Endothelial cell of umbilical vein (primary cell): ENCODE results near the gene AP3S2. TPM values are rescaled to one million over a fixed set of nuclear protein-coding genes. Genes with fewer than 3 reads are reported as not detected.

Source experiments
- BruUV-seq: library from RNA; stranded (reverse); fragments of 400-500 nt; replicated peaks from 2 replicates; lab custom pipeline; 2021; lab: Mats Ljungman, UMichigan
- CTCF ChIA-PET: fragments of 300-600, 350-600 bp; sonication (Branson Sonifier 250); formaldehyde crosslinking; loops from one replicate; lab custom pipeline; 2021; ENCODE audit warnings: antibody characterized with exemption, inconsistent platforms; lab: Charles Lee
- POLR2A ChIA-PET: fragments of 300-600, 350-600 bp; sonication (Branson Sonifier 250); formaldehyde crosslinking; loops from one replicate; lab custom pipeline; 2021; ENCODE audit warnings: antibody characterized with exemption, inconsistent platforms; lab: Charles Lee
- DNase-seq: peaks from one replicate; pipeline ENCODE4 v3.0.0-alpha.2; 2011; ENCODE audit warnings: low read depth, low spot score
- FAIRE-seq: peaks from 2 replicates; lab custom pipeline; 2011; peaks lifted over from hg19 to GRCh38; lab: Jason Lieb, UNC
- H2AFZ ChIP-seq: 2 replicates; pipeline ENCODE4 v1.6.0; 2012; ENCODE audit warnings: low read depth, low read length, control low read depth, inconsistent platforms
- H3K27ac ChIP-seq: 2 replicates; pipeline ENCODE4 v1.5.1; 2011; ENCODE audit warnings: low read depth, mild to moderate bottlenecking, control low read depth, low read length, moderate library complexity; ENCODE audit not compliant: insufficient read depth
- H3K27me3 ChIP-seq, 2 experiments: 2 replicates each; pipeline versions ENCODE4 v1.6.0 to v1.6.1; 2011; ENCODE audit warnings: low read length in 2 of 2, mixed read lengths in 1 of 2; ENCODE audit not compliant: control insufficient read depth in 2 of 2, insufficient read depth in 2 of 2
- H3K36me3 ChIP-seq, 2 experiments: 2 replicates in 1 of 2; 3 replicates in 1 of 2; pipeline ENCODE4 v1.5.1; 2011; ENCODE audit warnings: low read length in 2 of 2, mild to moderate bottlenecking in 1 of 2, moderate library complexity in 1 of 2; ENCODE audit not compliant: control insufficient read depth in 2 of 2, insufficient read depth in 2 of 2; ENCODE audit errors: extremely low read depth in 1 of 2
- H3K4me1 ChIP-seq: 3 replicates; pipeline ENCODE4 v1.5.1; 2011; ENCODE audit warnings: mild to moderate bottlenecking, low read length; ENCODE audit not compliant: control insufficient read depth, insufficient read depth; ENCODE audit errors: extremely low read depth
- H3K4me2 ChIP-seq: 2 replicates; pipeline ENCODE4 v1.6.1; 2011; ENCODE audit warnings: low read length, control low read depth, mixed read lengths; ENCODE audit not compliant: insufficient read depth
- H3K4me3 ChIP-seq, 3 experiments: fragments of 200-600 bp in 1 of 3; sonication (generic), shearing (Covaris generic) in 1 of 3; replicated peaks in 1 of 3; 2 replicates each; pipeline ENCODE4 v1.5.1; 2011 to 2016; ENCODE audit warnings: control low read depth in 3 of 3, low read length in 3 of 3, mild to moderate bottlenecking in 2 of 3, inconsistent platforms in 1 of 3, low read depth in 1 of 3, moderate library complexity in 1 of 3; ENCODE audit not compliant: insufficient read depth in 1 of 3
- H3K79me2 ChIP-seq: 2 replicates; pipeline ENCODE4 v1.6.0; 2012; ENCODE audit warnings: low read length, inconsistent platforms; ENCODE audit not compliant: control insufficient read depth, insufficient read depth
- H3K9ac ChIP-seq: replicated peaks from 2 replicates; pipeline ENCODE3; 2011; ENCODE audit warnings: low read length, control low read depth; ENCODE audit not compliant: insufficient read depth; ENCODE audit errors: extremely low read depth
- H3K9me1 ChIP-seq: replicated peaks from 3 replicates; pipeline ENCODE4 v1.6.0; 2011; ENCODE audit warnings: mild to moderate bottlenecking, low read length; ENCODE audit not compliant: control insufficient read depth, insufficient read depth; ENCODE audit errors: extremely low read depth
- H3K9me3 ChIP-seq: replicated peaks from 2 replicates; pipeline ENCODE4 v1.5.1; 2012; ENCODE audit warnings: low read length, inconsistent platforms; ENCODE audit not compliant: control insufficient read depth, insufficient read depth
- H4K20me1 ChIP-seq: replicated peaks from 2 replicates; pipeline ENCODE3; 2011; ENCODE audit warnings: mild to moderate bottlenecking, low read length; ENCODE audit not compliant: control insufficient read depth, insufficient read depth; ENCODE audit errors: extremely low read depth
- CTCF ChIP-seq, 2 donors: IDR thresholded peaks; 1 replicate in 1 of 2; 2 replicates in 1 of 2; pipeline ENCODE4 v1.5.1; 2011; ENCODE audit warnings: low read length in 2 of 2, mild to moderate bottlenecking in 2 of 2, moderate library complexity in 2 of 2, control low read depth in 1 of 2, inconsistent platforms in 1 of 2, low read depth in 1 of 2; ENCODE audit not compliant: insufficient read depth in 1 of 2; ENCODE audit errors: extremely low read depth in 1 of 2
- FOS ChIP-seq: IDR thresholded peaks from 2 replicates; pipeline ENCODE4 v1.6.1; 2011; ENCODE audit warnings: mild to moderate bottlenecking, low read length, moderate library complexity, borderline replicate concordance; ENCODE audit not compliant: insufficient read depth
- MAX ChIP-seq: IDR thresholded peaks from 2 replicates; pipeline ENCODE4 v1.6.1; 2011; ENCODE audit not compliant: insufficient read depth, insufficient read length
- MYC ChIP-seq: IDR thresholded peaks from one replicate; pipeline ENCODE4 v1.6.1; 2011; ENCODE audit warnings: mild to moderate bottlenecking, low read depth, low read length
- POLR2A ChIP-seq: IDR thresholded peaks from 2 replicates; pipeline ENCODE4 v1.6.1; 2012; ENCODE audit warnings: low read depth, mild to moderate bottlenecking, control low read depth, low read length
- POLR2AphosphoS5 ChIP-seq: IDR thresholded peaks from 2 replicates; pipeline ENCODE4 v1.6.1; 2012; ENCODE audit warnings: low read depth, mild to moderate bottlenecking, control low read depth, low read length, moderate library complexity; ENCODE audit not compliant: insufficient read depth
- dilution Hi-C: fragments of 300-500 bp; cut with MboI; formaldehyde crosslinking; loops from one replicate; pipeline ENCODE4 v1.15.0; 2019; ENCODE audit warnings: low sequenced_read_pairs; ENCODE audit not compliant: extremely low pct_ligation_motif_present
- intact Hi-C: fragments of 100-400 bp; cut with micrococcal nuclease; formaldehyde crosslinking; loops from one replicate; pipeline ENCODE4 v1.10.0; 2022
- polyA plus RNA-seq, 4 experiments: library from polyadenylated mRNA; depleted of rRNA in 3 of 4; stranded (reverse) in 3 of 4; unstranded in 1 of 4; fragments of >200 nt; gene quantifications; 2 replicates each; pipeline versions ENCODE4 v1.2.1 to v1.2.3, GENCODE V29; 2011 to 2012; ENCODE audit warnings: missing spikeins in 1 of 4
- total RNA-seq: library from RNA; stranded (reverse); gene quantifications from 2 replicates; pipeline ENCODE4 v1.2.3, GENCODE V29; 2021

The AP3S2 gene
- total and polyA plus RNA-seq, 2 donors (not counting 3 experiments of a cell fraction or from before 2014, with no cell fraction given): 14.6 to 31.1 TPM

GRCh38 chr15:89917442-89918101, 23.8 kb upstream of the AP3S2 start:
- Histone ChIP-seq H3K4me2 (no peak overlapping the region), H2AFZ (no peak overlapping the region), H3K9me3 (no peaks in the 10 kb centered on the region), H3K79me2 (no peaks in the 10 kb centered on the region), H3K4me3 (no peak overlapping the region), H3K4me1 (peaks cover 4% of the 10 kb centered on the region), H3K9ac (no peak overlapping the region), H3K27ac (no peak overlapping the region), H3K9me1 (no peaks in the 10 kb centered on the region), H3K27me3 (peaks cover 0 to 2% of the 10 kb centered on the region in 2 experiments), H3K36me3 (no peaks in the 10 kb centered on the region), H4K20me1 (no peaks in the 10 kb centered on the region)
- intact Hi-C loops (no loop called here), dilution Hi-C loops (no loop called here)
- DNase-seq: no peak
- CTCF ChIA-PET: interaction anchor here (1.2 kb wide), 1 partner anchor 153 kb away, joined by 6 read pairs; no protein-coding TSS in a partner anchor
- TF ChIP-seq CTCF (IDR thresholded peaks at IDR 0.05; ENCODE audit: extremely low read depth in 1 of 2, insufficient read depth in 1 of 2, low read depth in 1 of 2, low read length in 2 of 2) (no peak), POLR2A (no peak), MAX (no peak), MYC (no peak), POLR2AphosphoS5 (no peak), FOS (no peak)
- POLR2A ChIA-PET: interaction anchor here (0.6 to 0.7 kb wide), 2 partner anchors 27 to 164 kb away, joined by 6 read pairs; no protein-coding TSS in a partner anchor
- no TSS peak for BruUV-seq
- no peak for FAIRE-seq
